Measurements from ENCODE around the gene SIPA1. TPM values are rescaled to one million over a fixed set of nuclear protein-coding genes. Genes with fewer than 3 reads are reported as not detected.
A peak's percentile ranks its signal among the peaks of the same experiment; 100 is the strongest.

SIPA1 gene
- total and polyA plus RNA-seq, 4 donors = 15.4 to 34.9 (median 22.8) TPM

- H3K4me3 ChIP-seq (ENCODE audit: low read depth in 1 of 3, low read length in 3 of 3) = no peak overlapping the region
- H3K36me3 ChIP-seq (ENCODE audit: control insufficient read depth in 4 of 4, insufficient read depth in 3 of 4, low read depth in 1 of 4, low read length in 3 of 4) = peaks cover 9 to 62% (median 32%) of the 10 kb centered on the region in 4 donors
- 95% methylated on average over 1 of the region's 1 CpG for WGBS
- no peak overlapping the region for H3K27ac ChIP-seq (ENCODE audit: low read depth in 1 of 2, low read length in 2 of 2)
- no peak for TF ChIP-seq GABPA (IDR thresholded peaks at IDR 0.05 in 1 of 2, conservative IDR thresholded peaks at IDR 0.05 in 1 of 2)
- no peak for TF ChIP-seq REST (IDR thresholded peaks at IDR 0.05)
- TF ChIP-seq FOXA2 (IDR thresholded peaks at IDR 0.05) = no peak
- TF ChIP-seq RAD21 (IDR thresholded peaks at IDR 0.05) = no peak
- TF ChIP-seq SP1 (IDR thresholded peaks at IDR 0.05) = no peak
- no peak for TF ChIP-seq YY1 (IDR thresholded peaks at IDR 0.05)
- TF ChIP-seq CTCF (IDR thresholded peaks at IDR 0.05; ENCODE audit: low read depth, low read length, missing input control) = no peak
- TF ChIP-seq MAX (IDR thresholded peaks at IDR 0.05) = no peak
- no peak for TF ChIP-seq NR2F2 (IDR thresholded peaks at IDR 0.05)
- TF ChIP-seq EGR1 (IDR thresholded peaks at IDR 0.05; ENCODE audit: low read depth in 2 of 2) = no peak
- TF ChIP-seq TAF1 (conservative IDR thresholded peaks at IDR 0.05) = no peak
- TF ChIP-seq FOXA1 (IDR thresholded peaks at IDR 0.05) = no peak
- H3K9me3 ChIP-seq (ENCODE audit: control insufficient read depth in 4 of 4, low read length in 3 of 4) = no peaks in the 10 kb centered on the region
- peaks cover 0 to 7% (median 0%) of the 10 kb centered on the region in 4 donors for H3K4me1 ChIP-seq (ENCODE audit: control insufficient read depth in 4 of 4, insufficient read depth in 4 of 4, low read length in 3 of 4)
- no peaks in the 10 kb centered on the region for H3K27me3 ChIP-seq (ENCODE audit: control insufficient read depth in 4 of 4, insufficient read depth in 4 of 4, low read length in 3 of 4)
- DNase-seq (ENCODE audit: low spot score) = no peak
- no peak overlapping the region for H3K9ac ChIP-seq (ENCODE audit: low read depth in 1 of 2, low read length in 2 of 2)
Observed at GRCh38 chr11:65604258-65604657, 33.6 kb upstream of the SIPA1 start.

GRCh38 chr11:65606876-65607613 is 30.9 kb upstream of the SIPA1 start:
- Histone ChIP-seq H3K9ac (ENCODE audit: low read depth in 1 of 2, low read length in 2 of 2) (no peak overlapping the region), H3K4me3 (ENCODE audit: low read depth in 1 of 3, low read length in 3 of 3) (no peak overlapping the region), H3K9me3 (ENCODE audit: control insufficient read depth in 4 of 4, low read length in 3 of 4) (no peaks in the 10 kb centered on the region), H3K27me3 (ENCODE audit: control insufficient read depth in 4 of 4, insufficient read depth in 4 of 4, low read length in 3 of 4) (no peaks in the 10 kb centered on the region), H3K27ac (ENCODE audit: low read depth in 1 of 2, low read length in 2 of 2) (peak overlapping the region; percentile 27 to 50), H3K4me1 (ENCODE audit: control insufficient read depth in 4 of 4, insufficient read depth in 4 of 4, low read length in 3 of 4) (peaks cover 6 to 33% (median 23%) of the 10 kb centered on the region in 4 donors), H3K36me3 (ENCODE audit: control insufficient read depth in 4 of 4, insufficient read depth in 3 of 4, low read depth in 1 of 4, low read length in 3 of 4) (peaks cover 9 to 53% (median 25%) of the 10 kb centered on the region in 4 donors)
- DNase-seq (ENCODE audit: low spot score) = peak; percentile 79
- WGBS = 77% methylated on average over 67 of the region's 67 CpGs
- no peak for TF ChIP-seq HNF4A (conservative IDR thresholded peaks at IDR 0.05)
- TF ChIP-seq JUND (IDR thresholded peaks at IDR 0.05) = no peak
- TF ChIP-seq ATF3 (IDR thresholded peaks at IDR 0.05) = no peak
- no peak for TF ChIP-seq MAX (IDR thresholded peaks at IDR 0.05)
- TF ChIP-seq REST (IDR thresholded peaks at IDR 0.05) = no peak
- no peak for TF ChIP-seq NR2F2 (IDR thresholded peaks at IDR 0.05)
- TF ChIP-seq YY1 (IDR thresholded peaks at IDR 0.05) = no peak
- TF ChIP-seq SP1 (IDR thresholded peaks at IDR 0.05) = no peak
- TF ChIP-seq RAD21 (IDR thresholded peaks at IDR 0.05) = no peak
- TF ChIP-seq TAF1 (conservative IDR thresholded peaks at IDR 0.05) = no peak
- TF ChIP-seq HNF4G (IDR thresholded peaks at IDR 0.05) = no peak
- TF ChIP-seq ZBTB33 (IDR thresholded peaks at IDR 0.05) = no peak

Data from liver (tissue), 9 donors.